ENCODE results near the gene OXCT1.
"Not testable (repeated sequence)": the region's sequence is repeated elsewhere in the genome, so short reads cannot be mapped to it uniquely, and the experiment has no call there.

Gene OXCT1

GRCh38 chr5:41778410-41778809 is 91.8 kb downstream of the OXCT1 start:
- DNase-seq (ENCODE audit: low read depth, low spot score), result no peak

GRCh38 chr5:41776435-41776834 is 93.8 kb downstream of the OXCT1 start:
- DNase-seq (ENCODE audit: low read depth, low spot score), result no peak

DNA sequence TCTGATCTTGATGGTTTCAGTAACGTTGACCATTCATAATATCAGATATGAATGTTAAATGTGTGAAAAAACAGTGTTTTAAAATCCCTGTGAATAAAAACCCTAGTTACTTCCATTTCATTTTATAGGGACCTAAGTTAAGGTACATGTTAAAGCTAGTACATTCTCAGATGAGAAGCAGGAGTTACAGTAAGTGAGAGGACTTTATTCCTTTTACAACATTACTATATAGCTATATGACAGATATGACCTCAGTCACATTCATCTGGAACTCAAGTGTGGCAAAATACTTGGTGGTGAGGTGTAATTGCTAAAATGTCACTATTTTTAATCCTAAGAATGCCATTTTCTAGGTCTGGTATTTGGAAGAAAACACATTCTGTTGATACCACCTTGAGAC is 96.4 kb downstream of the OXCT1 start:
- DNase-seq (ENCODE audit: low read depth, low spot score), result no peak

- no peak for DNase-seq (ENCODE audit: low read depth, low spot score)
Observed at GRCh38 chr5:41772785-41773442, 97.3 kb downstream of the OXCT1 start.

- no peak for DNase-seq (ENCODE audit: low read depth, low spot score)
Observed at GRCh38 chr5:41772056-41772455, 98.2 kb downstream of the OXCT1 start.

DNA sequence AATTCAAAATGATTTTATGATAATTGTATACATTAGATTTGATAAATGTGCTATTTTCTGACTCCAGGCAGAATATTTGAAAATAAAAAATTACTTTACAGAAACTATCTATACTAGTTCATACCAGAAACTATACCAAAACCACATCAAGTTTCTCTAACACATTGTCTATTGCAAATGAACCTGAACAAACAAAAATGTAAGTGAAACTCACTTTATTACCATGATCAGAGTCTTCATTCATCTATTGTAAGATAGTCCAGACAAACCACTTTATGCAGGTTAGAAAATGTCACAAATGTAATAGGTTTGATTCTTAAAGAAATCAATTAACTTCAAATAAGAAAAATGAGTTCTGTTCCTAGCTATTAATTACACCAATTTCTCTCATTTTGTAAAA is 99.4 kb downstream of the OXCT1 start:
- DNase-seq (ENCODE audit: low read depth, low spot score), result no peak

- no peak for DNase-seq (ENCODE audit: low read depth, low spot score)
Observed at GRCh38 chr5:41768692-41769091, 101.5 kb downstream of the OXCT1 start.

GRCh38 chr5:41764650-41765049 is 105.6 kb downstream of the OXCT1 start:
- no peak for DNase-seq (ENCODE audit: low read depth, low spot score)

- no peak for DNase-seq (ENCODE audit: low read depth, low spot score)
Observed at GRCh38 chr5:41763574-41763973, 106.7 kb downstream of the OXCT1 start.

DNA sequence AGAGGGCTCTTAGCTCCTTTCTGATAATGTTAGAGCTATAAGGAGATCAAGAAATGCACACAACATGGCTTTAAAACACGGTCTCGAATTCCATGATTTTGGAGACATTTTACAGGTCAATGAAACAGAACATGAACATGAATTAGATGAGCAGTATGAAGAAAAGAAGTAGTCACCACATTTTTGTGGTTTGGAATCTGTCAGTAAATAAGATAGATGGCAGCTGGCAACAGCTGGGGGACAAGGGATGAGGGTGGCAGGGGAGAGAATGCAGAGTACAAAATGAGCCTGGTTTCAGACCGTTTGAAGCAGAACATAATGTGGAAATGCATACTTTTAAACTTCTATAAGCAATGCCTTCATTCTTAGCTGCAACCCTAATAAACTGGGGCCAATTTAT is 107.1 kb downstream of the OXCT1 start:
- DNase-seq (ENCODE audit: low read depth, low spot score), result no peak

DNA sequence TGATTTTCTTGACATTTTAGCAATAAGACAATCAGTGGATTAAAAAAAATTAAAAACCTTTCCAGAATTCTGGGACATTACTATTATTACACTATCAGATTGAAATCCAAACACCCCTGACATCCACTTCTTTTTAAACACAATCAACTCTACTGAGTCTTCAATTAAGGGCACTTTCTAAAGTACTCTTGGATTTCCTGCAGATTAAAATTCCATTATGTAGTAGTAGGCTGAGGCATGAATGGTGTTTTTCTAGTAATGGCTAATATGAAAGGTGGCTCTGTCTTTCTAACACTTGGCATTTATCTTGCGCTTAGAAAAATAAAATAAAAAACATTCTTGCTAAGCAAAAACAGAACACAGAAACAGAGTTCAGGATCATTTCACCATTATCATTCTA is 107.8 kb downstream of the OXCT1 start:
- DNase-seq (ENCODE audit: low read depth, low spot score), result no peak

DNA sequence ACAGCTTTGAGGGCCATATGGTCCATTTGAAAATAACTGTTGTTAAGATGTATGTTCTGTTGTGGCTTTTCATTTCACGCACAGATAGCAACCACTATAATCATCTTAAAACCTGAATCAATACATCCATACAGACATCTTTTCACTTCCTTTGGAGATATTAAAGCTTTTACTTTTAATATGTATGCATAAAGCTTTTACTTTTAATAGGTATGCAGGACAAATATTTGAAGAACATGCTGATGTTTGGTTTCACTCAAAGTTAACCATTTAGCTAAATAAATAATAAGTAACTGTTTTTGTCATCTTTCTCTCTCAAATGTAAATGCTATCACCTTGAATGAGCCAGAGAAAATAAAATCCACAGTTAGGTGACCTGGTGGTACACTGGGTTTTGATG is 108.6 kb downstream of the OXCT1 start:
- no peak for DNase-seq (ENCODE audit: low read depth, low spot score)

DNA sequence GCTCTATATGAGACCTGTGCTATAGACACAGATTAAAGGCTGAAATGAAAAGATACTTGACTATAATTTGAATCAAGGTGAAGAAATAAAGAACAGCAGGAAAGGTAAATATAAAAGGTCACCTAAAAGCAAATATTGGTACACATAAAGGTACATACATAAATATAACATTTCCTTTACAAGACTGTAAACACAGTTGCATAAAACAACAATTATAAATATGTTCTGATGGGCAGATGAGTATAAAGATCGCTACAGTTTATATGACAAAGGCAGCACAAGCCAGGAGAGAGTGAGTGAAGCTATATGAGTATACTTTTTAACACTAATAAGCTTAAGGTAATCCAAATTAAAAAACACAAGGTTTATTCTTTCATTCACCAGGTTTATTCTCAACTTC is 114.5 kb downstream of the OXCT1 start:
- DNase-seq (ENCODE audit: low read depth, low spot score), result no peak

- DNase-seq (ENCODE audit: low read depth, low spot score), result no peak
Observed at GRCh38 chr5:41754857-41755256, 115.4 kb downstream of the OXCT1 start.

DNA sequence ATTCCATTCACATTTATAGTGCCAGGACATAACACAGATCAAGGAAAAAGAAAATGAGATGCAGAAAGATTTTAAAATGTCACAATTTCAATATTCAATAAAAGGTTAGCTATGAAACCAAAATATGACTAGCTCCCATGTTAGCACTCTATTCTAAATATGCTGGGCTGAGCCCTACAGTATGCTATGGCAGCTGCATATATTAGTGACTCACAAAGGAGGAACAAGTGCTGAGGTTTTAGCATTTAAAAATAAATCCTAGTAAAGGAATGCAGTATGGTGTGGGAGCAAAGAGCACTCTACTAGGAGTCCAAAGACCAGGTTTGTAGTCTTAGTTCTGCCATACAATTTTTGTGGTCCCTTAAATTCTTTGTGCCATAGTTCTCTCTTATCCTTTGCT is 118.4 kb downstream of the OXCT1 start:
- no peak for DNase-seq (ENCODE audit: low read depth, low spot score)

- DNase-seq (ENCODE audit: low read depth, low spot score), result no peak
Observed at GRCh38 chr5:41748631-41749030, 121.6 kb downstream of the OXCT1 start.

- no peak for DNase-seq (ENCODE audit: low read depth, low spot score)
Observed at GRCh38 chr5:41747708-41748107, 122.5 kb downstream of the OXCT1 start.

GRCh38 chr5:41747301-41747700 is 122.9 kb downstream of the OXCT1 start:
- peak; percentile 31 for DNase-seq (ENCODE audit: low read depth, low spot score)

DNA sequence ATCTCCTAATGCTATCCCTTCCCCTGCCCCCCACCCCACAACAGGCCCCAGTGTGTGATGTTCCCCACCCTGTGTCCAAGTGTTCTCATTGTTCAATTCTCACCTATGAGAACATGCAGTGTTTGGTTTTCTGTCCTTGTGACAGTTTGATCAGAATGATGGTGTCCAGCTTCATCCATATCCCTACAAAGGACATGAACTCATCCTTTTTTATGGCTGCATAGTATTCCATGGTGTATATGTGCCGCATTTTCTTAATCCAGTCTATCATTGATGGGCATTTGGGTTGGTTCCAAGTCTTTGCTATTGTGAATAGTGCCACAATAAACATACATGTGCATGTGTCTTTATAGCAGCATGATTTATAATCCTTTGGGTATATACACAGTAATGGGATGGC is 127.6 kb downstream of the OXCT1 start:
- not testable (repeated sequence) for DNase-seq (ENCODE audit: low read depth, low spot score)

- no peak for DNase-seq (ENCODE audit: low read depth, low spot score)
Observed at GRCh38 chr5:41738710-41739354, 131.4 kb downstream of the OXCT1 start.

DNA sequence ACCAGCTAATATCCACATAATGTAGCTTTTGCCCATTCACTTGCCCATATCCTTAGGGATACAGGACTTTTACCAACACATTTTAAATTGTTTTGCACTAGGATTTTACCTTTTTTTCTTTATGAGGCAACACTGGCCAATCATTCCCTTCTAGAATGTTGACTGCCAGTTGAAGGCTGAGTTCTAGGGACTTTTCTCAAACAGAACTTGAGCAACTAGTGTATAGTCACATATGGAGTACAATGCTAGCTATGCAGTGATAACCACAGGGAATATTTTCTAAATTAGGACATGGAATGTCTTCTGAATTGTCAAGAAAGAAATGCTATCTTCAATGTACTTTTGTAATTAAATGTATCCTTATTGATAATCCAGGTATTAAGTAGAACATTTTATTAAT is 133.6 kb downstream of the OXCT1 start:
- DNase-seq (ENCODE audit: low read depth, low spot score), result no peak

DNA sequence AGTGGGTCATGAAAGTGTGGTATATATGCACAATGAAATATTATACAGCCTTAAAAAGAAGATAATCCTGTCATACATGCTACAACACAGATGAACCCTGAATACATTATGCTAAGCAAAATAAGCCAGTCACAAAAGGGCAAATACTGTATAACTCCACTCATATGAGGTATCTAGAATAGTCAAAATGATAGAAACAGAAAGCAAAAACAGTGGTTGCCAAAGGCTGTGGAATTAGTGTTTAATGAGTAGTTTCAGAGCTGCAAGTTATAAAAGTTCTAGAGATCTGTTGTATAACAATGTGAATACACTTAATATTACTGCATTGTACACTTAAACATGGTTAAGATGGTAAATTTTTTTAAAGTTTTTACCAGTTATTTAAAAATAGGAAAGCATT is 135.0 kb downstream of the OXCT1 start:
- no peak for DNase-seq (ENCODE audit: low read depth, low spot score)

- DNase-seq (ENCODE audit: low read depth, low spot score), result not testable (repeated sequence)
Observed at GRCh38 chr5:41729381-41729780, 140.8 kb downstream of the OXCT1 start.

- no peak for DNase-seq (ENCODE audit: low read depth, low spot score)
Observed at GRCh38 chr5:41728281-41728680, 141.9 kb downstream of the OXCT1 start.
